K562 (cell line): ENCODE measurements around the gene FCAMR. TPM values are rescaled to one million over a fixed set of nuclear protein-coding genes. Genes with fewer than 3 reads are reported as not detected.

Source experiments
- ATAC-seq: fragments of 200-7000 bp; cut with Tn5 transposase; 3 replicates; pipeline ENCODE4 v1.9.1; 2020; ENCODE audit warnings: moderate library complexity
- BruUV-seq: library from RNA; stranded (reverse); fragments of 400-500 nt; replicated peaks from 2 replicates; lab custom pipeline; 2021; lab: Mats Ljungman, UMichigan
- CTCF ChIA-PET: fragments of 300-600 bp; formaldehyde crosslinking; extraction: SDS; loops from one replicate; lab custom pipeline; 2021; ENCODE audit warnings: low intra/inter-chr PET ratio; lab: Yijun Ruan, JAX
- POLR2A ChIA-PET: fragments of 300-600, 350-650 bp; sonication (Branson Sonifier 250); formaldehyde crosslinking; extraction: SDS; loops from one replicate; lab custom pipeline; 2021; ENCODE audit warnings: antibody characterized with exemption, inconsistent platforms; lab: Yijun Ruan, JAX
- DNase-seq, 4 experiments: peaks; one replicate each; pipeline versions ENCODE4 v3.0.0 to v3.0.0-alpha.2; 2011 to 2018; ENCODE audit warnings: low spot score in 3 of 4, mixed read lengths in 3 of 4; ENCODE audit errors: extremely low read depth in 1 of 4
- FAIRE-seq: peaks from 2 replicates; lab custom pipeline; 2011; peaks lifted over from hg19 to GRCh38; lab: Jason Lieb, UNC
- H2AFZ ChIP-seq: 2 replicates; pipeline ENCODE4 v1.6.0; 2011; ENCODE audit warnings: low read depth, low read length, control low read depth, inconsistent platforms
- H3K27ac ChIP-seq: fragments of 200-600 bp; 3 replicates; pipeline ENCODE4 v1.8.0; 2011; ENCODE audit warnings: low read depth, mild to moderate bottlenecking, control low read depth, inconsistent platforms, low read length, moderate library complexity, mixed read lengths; ENCODE audit errors: extremely low read depth
- H3K27me3 ChIP-seq, 2 experiments: fragments of 300-600 bp in 1 of 2; 2 replicates in 1 of 2; 3 replicates in 1 of 2; pipeline versions ENCODE4 v1.6.0 to v1.8.0; 2011; ENCODE audit warnings: inconsistent platforms in 2 of 2, low read length in 2 of 2, mild to moderate bottlenecking in 1 of 2, mixed read lengths in 1 of 2, moderate library complexity in 1 of 2; ENCODE audit not compliant: control insufficient read depth in 2 of 2, insufficient read depth in 2 of 2
- H3K36me3 ChIP-seq: fragments of 300-600 bp; 3 replicates; pipeline ENCODE4 v1.8.0; 2011; ENCODE audit warnings: mild to moderate bottlenecking, low read length, inconsistent platforms; ENCODE audit not compliant: control insufficient read depth, insufficient read depth
- H3K4me1 ChIP-seq, 2 experiments: fragments of 200-600 bp in 1 of 2; replicated peaks in 1 of 2; 2 replicates in 1 of 2; 3 replicates in 1 of 2; pipeline versions ENCODE4 v1.5.1 to v1.8.0; 2011; ENCODE audit warnings: inconsistent platforms in 2 of 2, low read length in 2 of 2, mild to moderate bottlenecking in 1 of 2, mixed read lengths in 1 of 2, moderate library complexity in 1 of 2; ENCODE audit not compliant: control insufficient read depth in 2 of 2, insufficient read depth in 2 of 2
- H3K4me2 ChIP-seq: 2 replicates; pipeline ENCODE4 v1.6.1; 2011; ENCODE audit warnings: low read length, control low read depth, inconsistent platforms, mixed read lengths; ENCODE audit not compliant: insufficient read depth
- H3K4me3 ChIP-seq: fragments of 200-600 bp; sonication (generic), shearing (Covaris generic); 2 replicates; pipeline ENCODE4 v1.5.1; 2016; ENCODE audit warnings: control low read depth, inconsistent platforms
- H3K79me2 ChIP-seq: fragments of 200-600 bp; 3 replicates; pipeline ENCODE4 v1.8.0; 2011; ENCODE audit warnings: low read length, inconsistent platforms; ENCODE audit not compliant: control insufficient read depth, insufficient read depth
- H3K9ac ChIP-seq, 2 experiments: 2 replicates each; pipeline versions ENCODE4 v1.6.0 to v1.6.1; 2011; ENCODE audit warnings: low read depth in 2 of 2, low read length in 2 of 2, control low read depth in 1 of 2, inconsistent platforms in 1 of 2, mild to moderate bottlenecking in 1 of 2, mixed read lengths in 1 of 2; ENCODE audit not compliant: insufficient read depth in 1 of 2
- H3K9me1 ChIP-seq: one replicate; pipeline ENCODE4 v1.6.0; 2011; ENCODE audit warnings: inconsistent platforms, mild to moderate bottlenecking, low read length, moderate library complexity; ENCODE audit not compliant: control insufficient read depth, insufficient read depth
- H3K9me3 ChIP-seq: replicated peaks from 2 replicates; pipeline ENCODE4 v1.5.1; 2011; ENCODE audit warnings: low read depth, low read length, inconsistent platforms; ENCODE audit not compliant: control insufficient read depth, insufficient read depth
- H4K20me1 ChIP-seq: replicated peaks from 2 replicates; pipeline ENCODE4 v1.6.1; 2011; ENCODE audit warnings: low read length, inconsistent platforms, mixed read lengths; ENCODE audit not compliant: control insufficient read depth, insufficient read depth
- ATF7 ChIP-seq: fragments of 450-650 bp; IDR thresholded peaks from 2 replicates; pipeline ENCODE4 v1.7.1; 2014; ENCODE audit warnings: mild to moderate bottlenecking, moderate library complexity
- CBX2 ChIP-seq: fragments of 200-600 bp; sonication (generic); IDR thresholded peaks from one replicate; pipeline ENCODE4 v1.6.1; 2012; ENCODE audit warnings: mild to moderate bottlenecking, low read length, inconsistent platforms; ENCODE audit not compliant: insufficient read depth, poor library complexity, severe bottlenecking
- EGR1 ChIP-seq: fragments of 450-650 bp; conservative IDR thresholded peaks from 2 replicates; pipeline ENCODE4 v1.6.1; 2017; ENCODE audit warnings: mild to moderate bottlenecking
- HOXB6 ChIP-seq: fragments of 250-450 bp; sonication (Bioruptor Pico); IDR thresholded peaks from 2 replicates; pipeline ENCODE4 v1.5.1; 2022; ENCODE audit warnings: mild to moderate bottlenecking, borderline replicate concordance
- PBX2 ChIP-seq, 2 experiments: IDR thresholded peaks in 1 of 2; conservative IDR thresholded peaks in 1 of 2; 2 replicates each; pipeline ENCODE4 v1.6.1; 2016; ENCODE audit warnings: low read depth in 2 of 2, mild to moderate bottlenecking in 1 of 2, missing compliant biosample characterization in 1 of 2, missing genetic modification characterization in 1 of 2, moderate library complexity in 1 of 2
- WGBS: fragments of 100-300 bp; shearing (Covaris generic); methylation state at CpG from one replicate; pipeline ENCODE4 v1.1.6; 2016; ENCODE audit warnings: low coverage, mixed read lengths; ENCODE audit not compliant: insufficient coverage; ENCODE audit errors: missing lambda C conversion rate; 5-methylcytosine and 5-hydroxymethylcytosine counted together
- in situ Hi-C: fragments of 300-500 bp; cut with MboI; formaldehyde crosslinking; loops from 4 replicates; pipeline ENCODE4 v1.15.0; 2018; ENCODE audit warnings: inconsistent platforms, mixed read lengths
- intact Hi-C: fragments of 100-400 bp; cut with micrococcal nuclease; formaldehyde crosslinking; loops from 2 replicates; pipeline ENCODE4 v1.14.2; 2022
- polyA plus RNA-seq, 8 experiments: library from polyadenylated mRNA; depleted of rRNA in 4 of 8; stranded (reverse) in 5 of 8; unstranded in 3 of 8; fragments of >200 nt; fragmentation: Nextera tagmentation in 2 of 8; fragmentation: Illumina TruSeq in 1 of 8; extraction: Ambion mirVana in 2 of 8; extraction: Trizol in 1 of 8; gene quantifications; 2 replicates each; pipeline versions ENCODE4 v1.2.1 to v1.2.3, GENCODE V29; 2011 to 2014; ENCODE audit warnings: inconsistent platforms in 1 of 8, missing spikeins in 1 of 8
- total RNA-seq, 7 experiments: library from RNA; depleted of rRNA in 6 of 7; stranded (reverse); fragments of >200 nt in 6 of 7; fragmentation: Illumina TruSeq in 2 of 7; extraction: Trizol in 2 of 7; gene quantifications; 2 replicates each; pipeline versions ENCODE4 v1.2.1 to v1.2.3, GENCODE V29; 2011 to 2021; ENCODE audit warnings: low replicate concordance in 1 of 7

Gene FCAMR
- total and polyA plus RNA-seq, 9 of the 15 experiments (the other 6 are each of a cell fraction or from before 2014, with no cell fraction given), result not detected

GRCh38 chr1:207019161-207019560 lies 48.9 kb upstream of the FCAMR start:
- Histone ChIP-seq H3K4me3 (no peak overlapping the region), H3K9me3 (peaks cover 1% of the 10 kb centered on the region; the same call in 1 of the 2 replicates), H3K27me3 (no peaks in the 10 kb centered on the region), H2AFZ (no peak overlapping the region), H3K36me3 (peaks cover 7% of the 10 kb centered on the region; the same call in 2 of the 3 replicates), H3K9ac (no peak overlapping the region), H4K20me1 (no peaks in the 10 kb centered on the region), H3K4me2 (no peak overlapping the region; the same call in 1 of the 2 replicates), H3K4me1 (peaks cover 69 to 88% of the 10 kb centered on the region in 2 experiments), H3K9me1 (peaks cover 8% of the 10 kb centered on the region), H3K27ac (no peak overlapping the region), H3K79me2 (peaks cover 5% of the 10 kb centered on the region; the same call in 1 of the 3 replicates)
- WGBS, result 88% methylated on average over 2 of the region's 2 CpGs
- in situ Hi-C loops (no loop called here), intact Hi-C loops (no loop called here)
- TF ChIP-seq ATF7, result no peak
- no peak for TF ChIP-seq PBX2 (CRISPR knock-in tag; IDR thresholded peaks at IDR 0.05; ENCODE audit: low read depth)
- TF ChIP-seq PBX2 (tag; conservative IDR thresholded peaks at IDR 0.05; ENCODE audit: low read depth), result no peak
- TF ChIP-seq EGR1, result peak; percentile 33; the same call in 1 of the 2 replicates
- no peak for TF ChIP-seq CBX2
- no peak for TF ChIP-seq HOXB6 (CRISPR knock-in tag)
- ATAC-seq (no peak), DNase-seq (no peak), FAIRE-seq (no peak)
- POLR2A ChIA-PET, result interaction anchor here (3.0 to 5.6 kb wide), 3 partner anchors 8 to 14 kb away, joined by 11 to 52 read pairs (median 38); partner anchors contain the start of gene C1orf116
- BruUV-seq, result no TSS peak
- CTCF ChIA-PET, result no interaction called here
